Measurements from ENCODE around the gene KCNJ2. TPM values are rescaled to one million over a fixed set of nuclear protein-coding genes. Genes with fewer than 3 reads are reported as not detected.

The KCNJ2 gene
- total RNA-seq, 1 donor from 2014 or later, result 10.8 TPM

GRCh38 chr17:70208825-70209555 lies 39.7 kb downstream of the KCNJ2 start:
- Histone ChIP-seq H3K36me3 (no peaks in the 10 kb centered on the region), H3K27ac (no peak overlapping the region), H3K4me3 (no peak overlapping the region), H3K27me3 (no peaks in the 10 kb centered on the region), H3K4me1 (no peaks in the 10 kb centered on the region), H3K9me3 (no peaks in the 10 kb centered on the region)
- TF ChIP-seq POLR2A (IDR thresholded peaks at IDR 0.05), result no peak
- no peak for TF ChIP-seq CTCF (IDR thresholded peaks at IDR 0.05)
- no peak for TF ChIP-seq POLR2AphosphoS5 (IDR thresholded peaks at IDR 0.05; ENCODE audit: insufficient read depth in 1 of 2, low read depth in 1 of 2)
- DNase-seq (ENCODE audit: extremely low spot score in 2 of 2), result no peak
- intact Hi-C loops (cut with DNase I), result no loop called here

- TF ChIP-seq POLR2A (IDR thresholded peaks at IDR 0.05) (no peak), POLR2AphosphoS5 (IDR thresholded peaks at IDR 0.05; ENCODE audit: insufficient read depth in 1 of 2, low read depth in 1 of 2) (no peak), CTCF (IDR thresholded peaks at IDR 0.05) (no peak)
- intact Hi-C loops (cut with DNase I), result no loop called here
- no peak for DNase-seq (ENCODE audit: extremely low spot score in 2 of 2)
- Histone ChIP-seq H3K9me3 (no peaks in the 10 kb centered on the region), H3K4me3 (no peak overlapping the region), H3K27me3 (no peaks in the 10 kb centered on the region), H3K36me3 (no peaks in the 10 kb centered on the region), H3K27ac (no peak overlapping the region), H3K4me1 (no peaks in the 10 kb centered on the region)
Observed at GRCh38 chr17:70215656-70216055, 46.3 kb downstream of the KCNJ2 start.

- no peak overlapping the region for H3K27ac ChIP-seq
- TF ChIP-seq POLR2A (IDR thresholded peaks at IDR 0.05) (no peak), CTCF (IDR thresholded peaks at IDR 0.05) (no peak), POLR2AphosphoS5 (IDR thresholded peaks at IDR 0.05; ENCODE audit: insufficient read depth in 1 of 2, low read depth in 1 of 2) (no peak)
- intact Hi-C loops (cut with DNase I), result no loop called here
- no peaks in the 10 kb centered on the region for H3K27me3 ChIP-seq
- DNase-seq (ENCODE audit: extremely low spot score in 2 of 2), result no peak
- H3K9me3 ChIP-seq, result no peaks in the 10 kb centered on the region
- H3K4me3 ChIP-seq, result no peak overlapping the region
- H3K4me1 ChIP-seq, result no peaks in the 10 kb centered on the region
- no peaks in the 10 kb centered on the region for H3K36me3 ChIP-seq
Observed at GRCh38 chr17:70217571-70217970, 48.2 kb downstream of the KCNJ2 start.

- Histone ChIP-seq H3K4me3 (no peak overlapping the region), H3K36me3 (no peaks in the 10 kb centered on the region), H3K27ac (no peak overlapping the region), H3K4me1 (no peaks in the 10 kb centered on the region), H3K27me3 (no peaks in the 10 kb centered on the region), H3K9me3 (no peaks in the 10 kb centered on the region)
- no peak for DNase-seq (ENCODE audit: extremely low spot score in 2 of 2)
- intact Hi-C loops (cut with DNase I), result loop anchor here (5.0 kb wide), 2 partner anchors 207 to 1788 kb away; no protein-coding TSS in a partner anchor
- TF ChIP-seq POLR2A (IDR thresholded peaks at IDR 0.05), result no peak
Observed at GRCh38 chr17:70225276-70225675, 55.9 kb downstream of the KCNJ2 start.

Other genes starting within 250 kb of the KCNJ2 start
- gene KCNJ16, start 94.3 kb upstream of the KCNJ2 start, total RNA-seq, result not detected

Measured in vagina (tissue), 2 donors.